NCI-H345 treated with DMSO at 0.1 percent for 48 hours (cell line): Measurements from ENCODE around the gene CCDC78.

Experiments
- DNase-seq: peaks from one replicate; lab custom pipeline; 2025; ENCODE audit not compliant: unreplicated experiment; lab: John Stamatoyannopoulos, UW

Gene CCDC78

GRCh38 chr16:679814-680624 is 46.2 kb downstream of the CCDC78 start, which contains the start of gene STUB1:
STUB1 (plus strand) TSS chr16:680410; CDS start chr16:680526, 116 bp downstream.
- peak; percentile 86 for DNase-seq

DNA sequence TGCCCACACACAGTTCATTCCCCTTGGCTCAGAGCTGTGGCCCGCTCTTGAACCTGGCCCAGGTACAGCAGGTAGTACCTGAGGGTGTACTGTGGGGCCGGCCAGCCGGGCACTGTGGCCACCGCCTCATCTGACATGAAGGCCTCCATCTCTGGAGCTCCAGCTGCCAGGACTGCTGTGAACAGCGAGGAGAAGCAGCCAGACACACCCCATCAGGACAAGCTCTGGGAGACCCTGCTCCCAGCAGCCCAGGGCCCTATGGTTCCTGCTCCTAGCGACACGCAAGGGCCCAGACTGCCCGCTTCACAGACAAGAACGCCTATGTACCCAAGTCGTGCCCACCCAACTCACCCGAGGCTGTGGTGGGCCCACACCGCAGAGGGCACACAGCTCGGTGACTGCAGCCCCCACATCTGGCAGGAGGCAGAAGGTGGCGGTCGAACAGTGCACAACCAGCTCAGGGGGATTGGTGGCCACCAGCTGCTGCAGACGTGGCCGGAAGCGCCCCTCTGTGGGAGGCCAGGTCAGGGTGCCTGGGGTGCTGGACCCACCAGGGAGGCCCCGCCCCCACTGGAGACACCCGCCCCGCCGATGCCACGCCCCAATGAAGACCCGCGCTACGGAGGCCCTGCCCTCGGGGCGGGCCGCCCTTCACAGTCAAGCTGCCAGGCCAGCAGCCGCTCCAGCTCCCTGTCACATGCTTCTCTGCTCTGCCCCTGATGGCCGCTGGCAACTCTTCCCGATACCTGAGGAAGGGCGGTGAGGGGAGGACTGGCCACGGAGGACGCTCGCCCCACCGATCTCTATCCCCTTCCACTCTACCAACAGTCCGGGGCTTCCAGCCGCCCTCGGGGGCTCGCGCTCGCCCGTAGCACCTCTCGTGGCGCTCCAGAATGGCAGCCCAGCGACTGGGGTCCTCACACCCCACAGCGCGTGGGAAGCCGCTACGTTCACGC is 47.1 kb downstream of the CCDC78 start:
- peak; percentile 59 for DNase-seq

- no peak for DNase-seq
These were observed 47.9 kb downstream of the CCDC78 start for GRCh38 chr16:678209-678857.

GRCh38 chr16:677316-678190 is 48.7 kb downstream of the CCDC78 start:
- DNase-seq: peak; percentile 61

DNA sequence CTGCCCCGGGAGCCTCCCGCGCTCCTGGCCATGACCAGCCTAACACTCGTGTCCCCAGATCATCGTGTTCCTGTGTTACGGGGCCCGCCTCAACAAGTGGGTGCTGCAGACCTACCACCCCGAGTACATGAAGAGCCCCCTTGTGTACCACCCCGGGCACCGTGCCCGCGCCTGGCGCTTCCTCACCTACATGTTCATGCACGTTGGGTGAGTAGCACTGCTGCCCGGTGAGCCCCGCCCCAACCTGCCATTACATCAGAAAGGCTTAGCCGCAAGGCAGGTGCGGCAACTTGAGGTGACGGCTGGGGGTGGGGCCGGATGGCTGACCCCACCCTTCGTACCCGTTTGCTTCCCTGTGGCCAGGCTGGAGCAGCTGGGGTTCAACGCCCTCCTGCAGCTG is 49.3 kb downstream of the CCDC78 start:
- peak; percentile 84 for DNase-seq

GRCh38 chr16:676565-676902 is 49.7 kb downstream of the CCDC78 start:
- no peak for DNase-seq

GRCh38 chr16:675884-676564 is 50.2 kb downstream of the CCDC78 start:
- DNase-seq: no peak

GRCh38 chr16:674968-675883 is 51.0 kb downstream of the CCDC78 start, which contains the start of gene RHBDL1:
RHBDL1 (plus strand) TSS chr16:675671; CDS start chr16:675791, 120 bp downstream.
- DNase-seq: no peak

- no peak for DNase-seq
These were observed 51.9 kb downstream of the CCDC78 start for GRCh38 chr16:674214-674881.

DNA sequence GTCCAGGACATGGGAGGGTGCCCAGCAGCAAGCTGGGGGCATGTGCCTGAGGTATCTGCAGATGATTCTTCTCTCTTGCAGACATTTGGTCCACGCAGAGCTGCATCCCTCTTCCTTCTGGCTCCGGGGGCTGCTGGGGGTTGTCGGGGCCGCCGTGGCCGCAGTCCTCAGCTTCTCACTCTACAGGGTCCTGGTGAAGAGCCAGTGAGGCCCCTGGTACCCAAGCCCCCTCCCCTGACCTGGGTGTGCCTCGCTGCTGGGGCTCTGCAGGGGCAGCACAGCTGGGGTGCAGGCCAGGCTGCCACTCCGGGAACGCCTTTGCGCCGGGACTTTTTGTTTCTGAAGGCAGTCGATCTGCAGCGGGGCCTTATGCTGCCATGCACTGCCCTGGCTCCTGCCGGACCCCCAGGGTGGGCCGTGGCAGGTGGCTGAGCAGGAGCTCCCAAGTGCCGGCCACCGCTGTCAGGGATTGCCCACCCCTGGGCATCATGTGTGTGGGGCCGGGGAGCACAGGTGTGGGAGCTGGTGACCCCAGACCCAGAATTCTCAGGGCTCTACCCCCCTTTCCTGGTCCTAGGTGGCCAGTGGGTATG is 52.7 kb downstream of the CCDC78 start:
- DNase-seq: no peak

GRCh38 chr16:672851-673250 is 53.4 kb downstream of the CCDC78 start:
- DNase-seq: no peak
